Activated gamma-delta T cell (primary cell): ENCODE measurements around the gene SEMA4G.
A peak's percentile ranks its signal among the peaks of the same experiment; 100 is the strongest.

Experiments
- DNase-seq: peaks from one replicate; lab custom pipeline; 2025; lab: John Stamatoyannopoulos, UW

Gene SEMA4G

DNA sequence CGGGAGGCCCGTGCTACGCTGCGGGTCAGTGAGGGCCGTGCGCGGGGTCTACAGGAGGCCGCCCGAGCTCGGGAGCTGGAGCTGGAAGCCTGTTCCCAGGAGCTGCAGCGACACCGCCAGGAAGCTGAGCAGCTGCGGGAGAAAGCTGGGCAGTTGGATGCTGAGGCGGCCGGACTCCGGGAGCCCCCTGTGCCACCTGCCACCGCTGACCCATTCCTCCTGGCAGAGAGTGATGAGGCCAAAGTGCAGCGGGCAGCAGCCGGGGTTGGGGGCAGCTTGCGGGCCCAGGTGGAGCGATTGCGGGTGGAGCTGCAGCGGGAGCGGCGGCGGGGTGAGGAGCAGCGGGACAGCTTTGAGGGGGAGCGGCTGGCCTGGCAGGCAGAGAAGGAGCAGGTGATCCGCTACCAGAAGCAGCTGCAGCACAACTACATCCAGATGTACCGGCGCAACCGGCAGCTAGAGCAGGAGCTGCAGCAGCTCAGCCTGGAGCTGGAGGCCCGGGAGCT, 37.3 kb downstream of the SEMA4G start:
- DNase-seq, result no peak

DNA sequence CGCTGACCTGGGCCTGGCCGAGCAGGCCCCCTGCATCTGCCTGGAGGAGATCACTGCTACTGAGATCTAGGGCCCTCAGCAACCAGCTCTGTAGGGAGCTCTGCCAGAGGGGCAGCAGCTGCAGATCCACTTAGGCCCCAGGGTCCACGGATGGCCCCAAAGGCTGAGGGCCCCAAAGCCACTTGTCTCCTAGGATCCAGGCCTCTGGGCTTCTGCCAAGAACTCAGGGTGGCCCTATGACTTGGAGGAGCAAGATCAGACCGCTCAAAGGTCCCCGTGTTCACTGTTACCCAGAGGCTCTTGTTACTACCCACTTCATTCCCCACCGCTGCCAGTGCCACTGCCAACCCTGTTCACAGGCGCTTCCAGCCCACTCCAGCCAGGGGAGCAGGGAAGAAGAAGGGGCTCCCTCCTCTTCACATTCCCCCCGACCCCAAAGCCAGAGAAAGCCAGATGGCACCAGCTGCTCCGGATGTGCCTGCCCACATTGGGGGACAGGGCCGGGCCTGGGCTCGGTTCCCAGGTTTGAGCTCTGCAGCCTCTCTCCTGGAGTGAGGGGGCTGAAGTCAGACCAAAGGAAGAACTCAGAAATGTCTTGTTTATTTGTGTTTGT, 37.9 kb downstream of the SEMA4G start:
- no peak for DNase-seq

DNA sequence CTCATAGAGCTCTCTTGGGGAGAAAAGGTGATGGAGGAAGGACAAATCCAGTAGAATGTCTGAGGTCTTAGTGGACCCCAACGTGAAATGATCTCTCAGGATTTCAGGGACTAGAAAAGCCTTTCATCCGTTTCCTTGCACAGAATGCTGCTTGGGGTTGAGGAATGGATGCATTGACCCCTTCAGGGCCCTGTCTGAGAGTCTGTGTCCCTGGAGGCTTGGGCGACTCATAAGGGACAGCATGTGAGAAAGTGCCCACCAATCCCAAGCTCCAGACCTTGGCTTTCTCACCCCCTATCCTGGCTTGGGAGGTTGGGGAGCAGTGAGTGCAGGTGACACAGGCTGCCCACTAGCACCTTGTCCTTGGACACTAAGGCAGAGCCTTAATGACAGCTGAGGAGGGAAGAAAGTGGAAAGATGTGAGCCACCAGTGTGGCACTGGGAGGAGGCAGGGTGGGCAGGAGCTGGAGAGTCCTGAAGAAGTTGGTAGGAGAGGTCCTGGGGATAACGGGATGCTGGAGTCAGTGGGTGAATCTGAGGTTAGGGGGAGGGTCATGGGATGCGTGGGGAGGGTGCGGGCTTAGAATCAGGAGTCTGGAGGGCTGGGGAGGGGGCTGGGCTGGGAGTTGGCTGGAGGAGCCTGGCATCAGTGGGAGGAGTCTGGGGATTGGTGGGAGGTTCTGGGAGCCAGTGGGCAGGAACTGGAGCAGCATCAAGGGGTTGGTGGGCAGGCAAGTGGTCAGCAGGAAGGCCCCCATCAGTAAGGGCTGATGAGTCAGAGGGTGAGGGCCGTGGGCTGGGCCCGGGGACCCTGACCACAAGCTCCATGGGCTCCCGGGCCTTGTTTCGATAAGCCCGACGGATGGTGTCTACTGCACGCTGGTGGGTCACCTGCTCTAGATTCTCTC, 38.9 kb downstream of the SEMA4G start:
- DNase-seq, result no peak

DNA sequence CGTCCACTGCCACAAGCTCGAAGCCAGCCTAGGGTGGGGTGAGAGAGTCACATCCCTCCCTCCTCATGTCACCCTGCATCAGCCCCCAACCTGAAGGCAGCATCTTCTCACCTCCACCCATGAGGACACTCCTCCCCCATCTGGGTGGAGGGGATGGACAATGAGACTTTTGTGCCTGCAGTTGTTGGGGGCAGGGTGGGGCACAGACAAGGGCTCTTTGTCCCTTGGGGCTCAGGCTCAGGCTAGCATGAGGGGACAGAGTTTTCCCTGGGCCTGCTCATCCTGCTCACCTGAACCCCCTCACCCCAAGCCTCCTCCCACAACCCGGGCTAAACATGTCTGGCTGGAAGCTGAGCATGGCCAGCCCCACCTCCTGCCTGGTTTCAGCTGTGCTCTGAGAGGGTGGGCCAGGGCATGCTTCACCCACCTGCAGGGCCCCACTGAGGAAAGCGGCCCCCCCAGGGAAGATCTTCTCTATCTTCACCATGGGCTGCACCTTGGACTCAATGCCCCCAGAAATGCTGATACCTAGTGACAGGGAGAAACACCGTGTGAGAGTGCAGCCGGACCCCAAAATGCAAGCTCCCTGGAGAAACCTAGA, 39.6 kb downstream of the SEMA4G start:
- DNase-seq, result no peak

DNA sequence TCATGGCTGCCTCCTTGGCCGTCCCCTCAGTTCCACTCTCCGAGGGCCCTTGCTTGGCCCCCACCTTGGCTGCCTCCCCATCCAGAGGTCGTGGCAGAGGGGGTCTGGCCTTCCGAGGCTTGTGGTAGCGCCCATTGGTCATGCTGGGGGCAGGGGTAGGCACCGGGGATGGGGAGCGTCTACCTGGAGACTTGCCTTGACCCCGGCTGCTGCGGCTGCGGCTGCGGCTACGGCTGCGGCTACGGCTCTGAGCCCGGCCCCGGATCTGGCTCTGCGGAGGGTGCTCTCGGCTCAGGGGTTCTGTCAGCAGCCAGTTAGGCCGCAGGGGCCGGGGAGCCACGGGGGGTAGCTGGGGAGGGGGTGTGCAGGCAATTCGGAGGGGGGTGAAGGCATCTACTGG, 41.0 kb downstream of the SEMA4G start:
- DNase-seq, result no peak

DNA sequence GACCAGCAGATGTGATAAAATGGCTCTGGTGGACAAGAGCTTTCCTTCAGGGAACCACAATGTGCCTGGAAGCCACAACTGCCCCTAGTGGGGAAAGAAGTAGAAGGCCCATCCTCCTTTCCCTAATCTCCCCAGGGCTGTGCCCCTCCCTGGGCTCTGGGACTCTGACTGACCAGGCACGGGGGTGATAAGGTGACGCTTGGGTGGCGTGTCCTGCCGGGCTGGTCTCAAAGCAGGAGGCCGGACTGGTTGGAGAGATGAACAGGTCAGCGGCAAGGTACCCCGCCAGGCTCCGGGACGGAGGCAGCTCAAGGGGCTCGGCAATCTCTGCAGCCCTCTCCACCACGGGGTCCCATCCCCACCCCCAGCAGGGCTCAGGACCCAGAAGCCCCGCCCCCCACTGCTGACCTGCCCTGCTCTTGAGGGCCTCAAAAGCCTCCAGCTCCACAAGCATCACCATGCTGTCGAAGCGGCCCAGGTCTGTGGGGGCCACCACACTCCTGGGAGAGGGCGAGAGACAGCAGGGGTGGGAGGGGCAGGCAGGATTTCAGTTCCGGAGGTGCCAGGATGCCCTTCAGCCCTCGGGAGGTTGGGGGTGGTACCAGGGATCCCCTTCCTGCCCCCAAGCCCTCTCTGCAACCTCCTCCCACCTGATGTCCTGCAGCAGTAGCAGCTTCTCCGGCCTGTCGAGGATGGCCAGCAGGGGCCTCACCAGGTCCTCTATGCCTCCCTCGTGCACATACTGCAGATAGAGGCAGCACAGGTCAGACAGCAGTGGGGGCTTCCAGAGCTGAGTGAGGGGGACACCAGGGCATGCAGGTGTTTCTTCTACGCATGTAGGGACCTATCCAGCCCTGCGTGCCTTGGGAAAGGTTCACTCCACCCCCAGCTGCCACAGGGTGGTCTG, 42.5 kb downstream of the SEMA4G start:
- DNase-seq, result no peak

DNA sequence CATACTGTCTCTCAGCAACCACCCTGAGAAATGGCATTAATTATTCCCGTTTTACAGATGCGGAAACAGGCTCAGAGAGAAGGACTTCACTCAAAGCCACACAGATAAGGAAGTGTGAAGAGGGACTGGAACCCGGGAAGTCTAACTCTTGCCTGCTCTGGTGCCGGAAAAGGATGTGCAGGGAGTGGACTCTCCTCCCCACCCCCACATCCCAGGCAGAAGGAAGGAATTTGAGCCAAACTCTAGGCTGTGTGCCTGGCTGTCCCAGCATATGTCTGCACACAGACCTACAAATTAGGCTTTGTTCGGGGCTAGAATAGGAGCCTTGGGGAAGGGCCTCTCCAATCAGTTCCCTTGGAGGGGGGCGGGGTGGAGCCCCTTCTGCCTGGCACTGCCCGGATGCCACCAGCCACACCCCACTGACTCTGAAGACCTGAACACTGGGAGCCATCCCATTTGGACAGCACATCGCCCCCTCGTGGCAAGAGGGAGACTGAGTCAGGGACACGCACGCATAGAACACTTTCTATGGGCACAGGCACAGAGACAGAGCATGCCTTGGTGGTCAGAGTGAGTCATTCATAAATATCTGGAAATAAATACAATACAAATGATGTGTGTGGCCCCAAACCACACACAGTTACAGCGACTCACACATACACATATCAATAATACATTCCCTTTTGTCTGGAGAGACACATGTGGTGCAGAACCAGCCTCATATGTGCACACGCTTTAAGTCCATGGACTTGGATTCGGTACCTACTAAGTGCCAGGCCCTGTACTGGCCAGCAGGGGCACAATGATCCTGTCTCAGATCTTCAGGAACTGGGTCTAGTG, 43.4 kb downstream of the SEMA4G start:
- DNase-seq, result no peak

DNA sequence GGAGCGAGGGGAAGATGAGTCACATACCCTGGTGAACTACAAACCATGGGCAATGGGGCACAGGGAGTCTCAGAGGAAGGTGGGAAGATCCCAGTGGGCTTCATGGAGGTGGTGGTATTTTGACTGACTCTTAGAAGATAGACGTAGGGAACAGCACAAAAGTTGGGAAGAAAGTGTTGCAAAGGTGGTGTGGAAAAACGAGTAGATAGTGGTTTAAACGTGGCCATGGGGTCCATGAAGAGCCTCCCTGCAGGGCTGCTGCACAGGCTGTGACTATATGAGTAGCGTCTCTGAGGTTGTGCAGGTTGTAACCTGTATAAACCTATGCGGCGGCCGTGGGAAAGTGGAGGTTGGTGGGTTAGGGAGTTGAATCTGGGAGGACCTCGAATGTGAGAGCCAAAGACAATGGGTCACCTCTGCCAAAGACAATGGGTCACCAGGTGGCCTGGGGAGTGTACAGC, 44.1 kb downstream of the SEMA4G start:
- no peak for DNase-seq

DNA sequence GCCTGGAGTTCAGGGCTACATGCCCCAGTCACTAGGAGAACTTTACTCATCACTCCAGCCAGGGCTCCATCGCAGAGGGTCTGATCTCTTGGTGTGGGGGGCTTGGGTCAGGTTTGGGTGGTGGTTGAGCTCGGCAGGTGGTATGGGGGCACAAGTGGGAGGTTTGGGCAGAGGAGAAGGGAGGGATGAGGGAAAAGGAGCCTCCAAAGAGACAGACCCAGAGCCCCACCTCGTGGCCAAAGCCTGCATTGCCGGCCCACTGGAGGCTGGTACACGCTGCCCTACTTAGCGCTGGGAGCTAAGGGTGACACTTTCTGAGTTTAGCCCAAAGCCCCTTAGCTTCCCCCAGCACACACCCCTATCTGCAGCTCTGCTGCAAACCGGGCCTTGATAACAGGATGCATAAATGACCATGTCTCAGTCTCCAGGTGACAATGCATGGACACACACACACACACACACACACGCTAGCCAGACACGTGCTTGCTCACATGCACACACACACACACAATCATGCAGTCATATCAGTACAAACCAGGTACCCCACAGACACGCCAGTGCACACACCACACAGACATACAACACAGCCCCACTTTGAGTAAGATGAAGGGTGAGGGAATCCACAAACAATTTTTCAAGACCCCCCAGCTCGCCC, 45.1 kb downstream of the SEMA4G start:
- peak; percentile 40 for DNase-seq

DNA sequence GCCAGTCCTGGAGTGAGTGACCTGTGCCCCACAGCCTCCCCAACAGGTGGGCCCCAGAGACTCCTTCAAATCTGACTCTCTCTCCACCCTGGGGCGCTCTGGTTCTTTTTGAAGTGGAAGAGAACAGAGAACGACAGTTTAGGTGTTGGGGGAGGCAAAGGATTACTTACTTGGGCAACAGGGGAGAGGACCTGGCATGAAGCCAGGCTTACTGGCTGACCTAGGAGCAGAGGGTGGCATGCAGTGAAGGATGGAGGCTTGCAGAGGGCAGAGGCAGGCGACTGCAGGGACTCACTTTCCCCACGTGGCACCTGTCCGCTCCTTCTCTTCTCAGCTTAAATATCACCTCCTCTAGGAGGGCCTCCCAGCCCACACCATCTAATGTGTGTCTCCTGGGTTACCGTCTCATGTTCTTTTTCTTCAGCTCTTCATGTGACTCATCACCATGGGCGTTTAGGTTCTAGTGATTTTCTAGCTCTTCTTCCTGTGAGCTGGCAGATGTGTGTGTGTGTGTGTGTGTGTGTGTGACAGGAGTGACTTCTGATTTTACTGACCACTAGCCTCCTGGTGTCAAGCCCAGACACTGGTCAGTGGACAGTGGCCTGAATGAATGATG, 45.8 kb downstream of the SEMA4G start:
- no peak for DNase-seq

DNA sequence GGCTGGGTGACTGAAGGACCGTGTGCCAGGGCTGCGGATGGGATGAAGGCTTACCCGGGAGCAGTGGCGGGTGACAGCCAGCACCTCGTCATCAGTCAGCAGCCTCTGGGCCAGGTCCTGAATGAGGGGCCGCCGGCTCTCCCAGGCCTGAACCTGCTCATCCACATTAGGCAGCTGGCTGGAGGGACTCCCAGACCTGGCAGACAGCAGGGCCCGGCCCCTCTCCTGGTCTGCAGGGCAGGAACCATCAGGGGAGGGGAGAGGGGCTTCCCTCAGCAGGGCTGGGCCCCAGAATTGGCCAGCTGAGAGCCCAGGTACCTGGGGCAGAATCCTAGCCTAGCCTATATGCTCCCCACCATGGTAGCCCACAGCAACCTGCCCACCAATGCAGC, 46.3 kb downstream of the SEMA4G start:
- DNase-seq, result no peak

DNA sequence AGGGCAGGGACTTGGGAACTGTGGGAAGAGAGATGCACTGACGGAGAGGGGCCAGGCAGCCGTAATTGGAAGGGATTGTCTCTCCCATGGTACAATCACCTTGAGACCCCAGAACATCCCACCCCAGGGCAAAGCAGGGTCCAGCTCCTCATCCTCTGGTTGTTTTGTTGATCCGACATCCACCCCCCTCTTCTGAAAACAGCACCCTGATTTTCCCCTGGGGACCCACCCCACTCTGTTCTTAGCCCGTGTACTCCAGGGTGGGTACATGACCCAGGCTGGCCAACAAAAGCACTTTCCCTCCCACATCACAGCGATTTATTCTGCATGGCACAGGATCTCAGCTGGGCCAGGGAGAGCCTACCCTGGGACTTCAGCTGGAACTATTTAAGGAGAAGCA, 47.5 kb downstream of the SEMA4G start:
- no peak for DNase-seq

DNA sequence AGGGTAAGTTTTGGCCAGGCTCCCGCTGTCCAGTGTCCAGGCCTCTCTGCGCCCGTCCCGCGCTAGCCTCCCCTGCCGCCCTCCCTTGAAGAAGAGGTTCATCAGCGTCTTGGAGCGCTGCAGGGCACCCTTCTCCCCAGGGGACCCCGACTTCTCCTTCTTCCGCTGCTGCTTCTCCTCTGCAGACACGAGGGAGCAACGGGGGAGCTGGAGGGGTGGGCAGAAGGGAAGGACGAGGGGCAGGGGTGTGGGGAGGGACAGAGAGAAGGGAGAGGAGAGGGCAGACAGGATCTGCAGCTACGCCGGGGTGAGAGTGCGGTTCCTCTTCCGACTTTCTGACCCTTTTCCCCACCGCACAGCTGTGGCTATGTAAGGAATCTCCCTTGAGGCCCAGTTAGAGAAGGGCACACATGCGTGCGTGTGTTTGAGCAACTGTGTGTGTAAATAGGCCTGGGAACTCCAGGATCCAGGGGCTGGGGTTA, 48.9 kb downstream of the SEMA4G start:
- no peak for DNase-seq

DNA sequence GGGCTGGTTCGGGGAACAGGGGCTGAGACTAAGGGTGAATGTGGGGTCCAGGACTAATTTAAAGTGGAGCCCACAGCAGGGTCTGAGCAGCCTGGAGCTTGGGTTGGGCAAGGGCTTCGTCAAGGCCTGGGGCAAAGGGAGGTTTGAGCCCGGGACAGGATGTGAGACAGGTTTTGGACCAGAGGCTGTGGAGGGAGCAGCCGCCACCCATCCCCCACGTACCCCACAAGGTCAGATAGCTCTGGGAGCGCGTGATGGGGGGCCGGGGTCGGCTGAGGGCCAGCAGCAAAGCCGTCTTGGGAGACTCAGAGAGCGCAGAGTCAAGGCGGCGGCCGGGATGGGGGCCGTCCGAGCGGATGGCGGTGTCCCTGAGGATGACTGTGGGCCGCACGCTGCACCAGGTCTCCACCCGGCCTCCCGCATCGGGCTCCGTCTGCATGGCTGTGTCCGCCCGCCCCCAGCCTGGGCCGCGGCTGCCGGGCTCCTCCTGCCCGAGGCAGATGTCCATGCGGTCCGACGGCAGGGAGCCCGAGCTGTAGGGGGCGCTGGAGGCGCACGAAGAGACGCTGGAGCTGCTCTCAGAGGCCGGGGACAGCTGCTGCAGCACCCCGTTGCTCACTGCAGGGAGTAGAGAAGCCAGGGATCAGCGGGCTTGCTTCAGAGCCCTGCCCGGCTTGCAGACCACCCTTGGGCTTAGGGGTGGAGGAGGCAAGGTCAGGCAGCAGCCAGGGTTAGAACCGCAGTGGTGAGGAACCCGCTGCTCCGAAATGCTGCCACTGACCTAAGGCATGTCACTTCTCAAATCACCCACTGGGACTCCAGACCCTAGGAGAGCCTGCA, 49.5 kb downstream of the SEMA4G start:
- peak; percentile 24 for DNase-seq
